Liver (tissue), 9 donors: Measurements from ENCODE around the gene TMEM270. TPM values are rescaled to one million over a fixed set of nuclear protein-coding genes. Genes with fewer than 3 reads are reported as not detected.

ENCODE experiments used
- DNase-seq: peaks from one replicate; pipeline ENCODE4 v3.0.0-alpha.2; 2017; ENCODE audit warnings: low spot score
- H3K27ac ChIP-seq, 2 donors: one replicate each; pipeline ENCODE4 v1.7.0; 2013; ENCODE audit warnings: inconsistent platforms in 2 of 2, low read length in 2 of 2, control low read depth in 1 of 2, low read depth in 1 of 2, mild to moderate bottlenecking in 1 of 2
- H3K27me3 ChIP-seq, 4 donors: one replicate each; pipeline versions ENCODE4 v1.6.1 to v1.7.0; 2013; ENCODE audit warnings: low read length in 3 of 4, inconsistent platforms in 1 of 4, mild to moderate bottlenecking in 1 of 4, moderate library complexity in 1 of 4; ENCODE audit not compliant: control insufficient read depth in 4 of 4, insufficient read depth in 4 of 4
- H3K36me3 ChIP-seq, 4 donors: one replicate each; pipeline versions ENCODE4 v1.6.1 to v1.7.0; 2013; ENCODE audit warnings: low read length in 3 of 4, mild to moderate bottlenecking in 3 of 4, low read depth in 1 of 4, moderate library complexity in 1 of 4; ENCODE audit not compliant: control insufficient read depth in 4 of 4, insufficient read depth in 3 of 4
- H3K4me1 ChIP-seq, 4 donors: one replicate each; pipeline versions ENCODE4 v1.6.1 to v1.7.0; 2013; ENCODE audit warnings: low read length in 3 of 4, mild to moderate bottlenecking in 3 of 4, moderate library complexity in 1 of 4; ENCODE audit not compliant: control insufficient read depth in 4 of 4, insufficient read depth in 4 of 4
- H3K4me3 ChIP-seq, 3 donors: one replicate each; pipeline versions ENCODE4 v1.6.1 to v1.7.0; 2013; ENCODE audit warnings: low read length in 3 of 3, control low read depth in 1 of 3, low read depth in 1 of 3, mild to moderate bottlenecking in 1 of 3
- H3K9ac ChIP-seq, 2 donors: one replicate each; pipeline ENCODE4 v1.7.0; 2013; ENCODE audit warnings: low read length in 2 of 2, mild to moderate bottlenecking in 2 of 2, moderate library complexity in 2 of 2, control low read depth in 1 of 2, low read depth in 1 of 2
- H3K9me3 ChIP-seq, 4 donors: one replicate each; pipeline versions ENCODE4 v1.6.1 to v1.7.0; 2013; ENCODE audit warnings: low read length in 3 of 4; ENCODE audit not compliant: control insufficient read depth in 4 of 4
- ATF3 ChIP-seq: IDR thresholded peaks from 2 replicates; pipeline ENCODE4 v1.6.1; 2016; ENCODE audit warnings: antibody characterized with exemption
- CTCF ChIP-seq: fragments of 150-350 bp; IDR thresholded peaks from 2 replicates; pipeline ENCODE4 v1.5.1; 2017; ENCODE audit warnings: improper control_type of control experiment, low read depth, low read length; ENCODE audit not compliant: missing input control
- EGR1 ChIP-seq, 2 donors: IDR thresholded peaks; 2 replicates each; pipeline ENCODE4 v1.6.1; 2016 to 2018; ENCODE audit warnings: antibody characterized with exemption in 2 of 2, low read depth in 2 of 2
- FOXA1 ChIP-seq: IDR thresholded peaks from 2 replicates; pipeline ENCODE4 v1.6.1; 2016; ENCODE audit warnings: antibody characterized with exemption
- GABPA ChIP-seq, 2 donors: IDR thresholded peaks in 1 of 2; conservative IDR thresholded peaks in 1 of 2; 2 replicates each; pipeline ENCODE4 v1.6.1; 2016; ENCODE audit warnings: antibody characterized with exemption in 2 of 2, mild to moderate bottlenecking in 1 of 2, moderate library complexity in 1 of 2
- HNF4A ChIP-seq, 2 donors: conservative IDR thresholded peaks; 2 replicates each; pipeline ENCODE4 v1.6.1; 2016; ENCODE audit warnings: antibody characterized with exemption in 2 of 2, mild to moderate bottlenecking in 2 of 2
- HNF4G ChIP-seq: IDR thresholded peaks from 2 replicates; pipeline ENCODE4 v1.6.1; 2016; ENCODE audit warnings: antibody characterized with exemption
- JUND ChIP-seq, 2 donors: IDR thresholded peaks; 2 replicates each; pipeline ENCODE4 v1.6.1; 2016; ENCODE audit warnings: antibody characterized with exemption in 2 of 2
- NR2F2 ChIP-seq: IDR thresholded peaks from 2 replicates; pipeline ENCODE4 v1.6.1; 2016; ENCODE audit warnings: antibody characterized with exemption
- RAD21 ChIP-seq, 2 donors: IDR thresholded peaks; 2 replicates each; pipeline ENCODE4 v1.6.1; 2016; ENCODE audit warnings: antibody characterized with exemption in 2 of 2, mild to moderate bottlenecking in 2 of 2
- REST ChIP-seq: IDR thresholded peaks from 2 replicates; pipeline ENCODE4 v1.6.1; 2016; ENCODE audit warnings: antibody characterized with exemption, mild to moderate bottlenecking
- SP1 ChIP-seq: IDR thresholded peaks from 2 replicates; pipeline ENCODE4 v1.6.1; 2018; ENCODE audit warnings: antibody characterized with exemption, mild to moderate bottlenecking
- YY1 ChIP-seq: IDR thresholded peaks from 2 replicates; pipeline ENCODE4 v1.6.1; 2016; ENCODE audit warnings: antibody characterized with exemption, mild to moderate bottlenecking
- ZBTB33 ChIP-seq: IDR thresholded peaks from 2 replicates; pipeline ENCODE4 v1.6.1; 2016; ENCODE audit warnings: antibody characterized with exemption
- WGBS: extraction: QIAGEN DNeasy Blood & Tissue Kit; methylation state at CpG from one replicate; pipeline ENCODE4 v1.1.7; 2013; 5-methylcytosine and 5-hydroxymethylcytosine counted together
- polyA plus RNA-seq, 2 donors: library from polyadenylated mRNA; stranded (reverse) in 1 of 2; unstranded in 1 of 2; fragments of 200-250 nt in 1 of 2; fragments of >200 nt in 1 of 2; fragmentation: Nextera tagmentation in 1 of 2; extraction: Ambion mirVana in 1 of 2; gene quantifications; one replicate each; pipeline versions ENCODE4 v1.2.1 to v1.2.3, GENCODE V29; 2013 to 2015
- total RNA-seq, 2 donors: library from RNA; depleted of rRNA; stranded (reverse); fragments of >200 nt; gene quantifications; one replicate each; pipeline ENCODE4 v1.2.3, GENCODE V29; 2014
- TF ChIP-seq, protein P1 (sequence below): IDR thresholded peaks from 2 replicates; pipeline ENCODE4 v1.6.1; 2016; ENCODE audit warnings: antibody characterized with exemption
- donor health status: healthy.
- donor health status: healthy.
- donor health status: healthy.
- donor health status: healthy.
- donor health status: healthy.

The TMEM270 gene
- total and polyA plus RNA-seq, 4 donors = 0.09 TPM; not detected in 3

DNA sequence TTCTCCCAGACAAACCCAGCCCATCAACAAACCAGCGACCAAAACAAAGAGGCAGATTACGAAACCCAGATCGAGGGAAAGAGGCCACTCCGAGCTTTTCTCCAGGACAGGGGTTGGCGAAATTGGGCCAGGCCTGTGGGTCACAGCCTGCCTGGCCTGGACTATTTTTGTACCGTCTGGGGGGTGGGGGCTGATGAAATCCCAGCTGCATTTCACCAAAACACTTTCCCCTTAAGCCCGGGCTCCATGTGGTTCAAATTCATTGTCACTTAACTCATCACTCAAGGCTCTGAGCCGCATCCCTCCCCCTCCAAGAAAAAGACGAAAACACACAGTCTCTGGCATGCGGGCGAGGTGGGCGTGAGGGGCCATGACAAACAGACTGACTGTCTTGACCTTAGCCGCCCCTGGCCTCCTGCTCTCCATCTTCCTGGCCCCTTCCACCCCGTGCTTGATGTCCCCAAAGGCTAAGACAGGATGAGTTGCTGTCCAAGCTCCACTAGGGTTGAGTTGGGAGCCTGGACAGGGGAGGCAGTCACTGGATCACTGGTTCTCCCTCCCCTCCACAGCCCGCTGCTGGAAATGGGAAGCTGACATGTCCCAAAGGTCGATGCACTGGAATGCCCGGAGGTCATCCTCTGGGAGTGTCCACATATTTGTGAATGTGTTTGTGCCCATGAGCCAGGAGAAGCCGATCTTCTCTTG is 19.2 kb downstream of the TMEM270 start (continued):
- peak; percentile 82 to 84 for TF ChIP-seq HNF4A (conservative IDR thresholded peaks at IDR 0.05)
- TF ChIP-seq, protein P1, sequence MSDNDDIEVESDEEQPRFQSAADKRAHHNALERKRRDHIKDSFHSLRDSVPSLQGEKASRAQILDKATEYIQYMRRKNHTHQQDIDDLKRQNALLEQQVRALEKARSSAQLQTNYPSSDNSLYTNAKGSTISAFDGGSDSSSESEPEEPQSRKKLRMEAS = no peak

DNA sequence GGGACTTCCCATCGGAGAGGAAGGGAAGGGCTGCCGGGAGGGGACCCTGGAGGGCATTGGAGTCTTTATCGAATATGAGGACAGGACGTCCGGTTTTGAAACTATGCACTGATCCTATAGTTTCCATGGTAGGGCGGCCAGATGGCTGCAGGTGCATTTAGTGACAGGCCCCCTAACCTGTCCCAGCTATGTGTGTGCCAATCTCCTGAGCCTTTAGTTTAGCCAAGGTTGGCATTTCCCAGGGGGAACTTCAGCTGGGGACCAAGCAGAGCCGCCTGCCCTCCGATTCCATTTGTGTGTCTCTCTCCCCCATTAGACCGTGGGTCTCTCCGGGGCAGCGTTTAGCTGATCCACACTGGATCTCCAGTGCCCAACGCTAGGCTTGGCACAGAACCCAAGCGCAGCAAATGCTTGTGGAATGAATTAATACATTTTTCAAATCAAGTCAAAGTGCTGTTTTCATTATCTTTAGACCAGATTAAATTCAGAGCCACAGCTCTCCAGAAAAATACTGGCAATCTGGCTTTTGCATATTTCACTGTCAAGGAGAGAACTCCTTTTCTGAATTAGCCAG is 19.9 kb downstream of the TMEM270 start:
- Histone ChIP-seq H3K27me3 (no peaks in the 10 kb centered on the region), H3K27ac (no peak overlapping the region), H3K9me3 (no peaks in the 10 kb centered on the region), H3K4me3 (no peak overlapping the region), H3K9ac (no peak overlapping the region), H3K4me1 (peaks cover 11 to 27% (median 20%) of the 10 kb centered on the region in 4 donors), H3K36me3 (no peaks in the 10 kb centered on the region)
- TF ChIP-seq GABPA (IDR thresholded peaks at IDR 0.05 in 1 of 2, conservative IDR thresholded peaks at IDR 0.05 in 1 of 2) = no peak
- no peak for TF ChIP-seq REST
- TF ChIP-seq NR2F2 = no peak
- TF ChIP-seq YY1 = no peak
- no peak for TF ChIP-seq EGR1 (IDR thresholded peaks at IDR 0.05; ENCODE audit: low read depth in 2 of 2)
- no peak for TF ChIP-seq HNF4G
- DNase-seq = no peak
- 60% methylated on average over 13 of the region's 13 CpGs for WGBS

DNA sequence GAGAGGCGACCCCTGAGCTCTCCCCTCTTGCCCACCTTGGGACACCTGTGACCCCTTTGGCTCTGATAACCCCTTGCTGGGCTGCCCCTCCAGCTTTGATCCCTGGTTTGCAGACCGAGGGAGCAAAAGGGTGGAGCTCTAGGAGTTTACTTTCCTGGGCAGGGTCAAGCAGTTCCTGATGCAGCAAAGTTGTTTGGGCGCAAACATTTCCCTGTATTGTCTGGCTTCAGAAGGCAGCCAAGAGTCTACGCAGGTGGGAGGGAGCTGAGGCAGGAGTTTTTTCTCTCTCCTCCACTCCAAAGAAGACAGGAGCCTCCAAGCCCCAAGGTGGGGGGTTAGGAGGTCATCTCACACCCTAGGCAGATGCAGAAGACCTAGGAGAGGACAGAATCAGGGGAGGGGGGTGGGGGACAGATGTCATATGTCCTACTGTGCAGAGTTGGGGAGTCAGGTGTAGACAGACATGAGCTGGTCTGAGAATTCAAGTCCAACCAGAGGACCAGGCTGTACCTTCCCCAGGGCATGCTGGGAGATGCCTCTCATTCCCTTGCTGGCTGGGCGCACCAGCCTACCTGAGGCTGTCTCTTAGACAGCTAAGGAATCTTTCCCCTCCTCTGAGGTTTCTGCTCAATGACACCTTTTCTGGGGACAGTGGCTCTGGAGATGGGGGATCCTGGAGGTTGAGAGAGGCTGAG is 20.5 kb downstream of the TMEM270 start:
- WGBS = 70% methylated on average over 5 of the region's 5 CpGs
- DNase-seq = no peak

More for the DNA sequence above, 20.5 kb downstream of the TMEM270 start:
- Histone ChIP-seq H3K36me3 (no peaks in the 10 kb centered on the region), H3K27me3 (no peaks in the 10 kb centered on the region), H3K9ac (no peak overlapping the region), H3K4me1 (peaks cover 11 to 27% (median 20%) of the 10 kb centered on the region in 4 donors), H3K9me3 (no peaks in the 10 kb centered on the region), H3K4me3 (no peak overlapping the region), H3K27ac (no peak overlapping the region)
- TF ChIP-seq, protein P1 = no peak
- TF ChIP-seq ZBTB33 (no peak), JUND (IDR thresholded peaks at IDR 0.05) (no peak), YY1 (no peak), CTCF (no peak), RAD21 (IDR thresholded peaks at IDR 0.05) (no peak), SP1 (no peak), HNF4G (no peak), ATF3 (no peak), FOXA1 (no peak)
